ENCODE measurements around the gene SEMA5A.

SEMA5A gene

DNA sequence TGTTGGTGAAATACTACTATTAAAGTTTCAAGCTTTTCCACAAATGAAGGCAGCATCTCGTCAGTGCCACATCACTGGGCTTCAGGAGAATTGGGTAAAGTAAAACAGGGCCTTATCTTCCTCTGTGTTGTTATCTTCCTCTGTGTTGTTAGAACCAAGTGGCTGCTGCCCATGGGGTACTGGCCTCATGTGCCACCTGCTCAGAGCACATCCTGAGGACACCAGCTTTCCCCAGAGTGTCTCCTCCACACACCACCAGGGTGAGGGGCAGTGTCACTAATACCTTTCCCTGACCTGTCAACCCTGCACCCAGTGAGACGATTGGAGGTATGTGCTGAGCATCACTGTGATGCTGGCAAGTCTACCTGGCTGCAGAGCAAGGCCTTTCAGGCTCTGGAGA is 499.9 kb downstream of the SEMA5A start:
- no peak for DNase-seq

DNA sequence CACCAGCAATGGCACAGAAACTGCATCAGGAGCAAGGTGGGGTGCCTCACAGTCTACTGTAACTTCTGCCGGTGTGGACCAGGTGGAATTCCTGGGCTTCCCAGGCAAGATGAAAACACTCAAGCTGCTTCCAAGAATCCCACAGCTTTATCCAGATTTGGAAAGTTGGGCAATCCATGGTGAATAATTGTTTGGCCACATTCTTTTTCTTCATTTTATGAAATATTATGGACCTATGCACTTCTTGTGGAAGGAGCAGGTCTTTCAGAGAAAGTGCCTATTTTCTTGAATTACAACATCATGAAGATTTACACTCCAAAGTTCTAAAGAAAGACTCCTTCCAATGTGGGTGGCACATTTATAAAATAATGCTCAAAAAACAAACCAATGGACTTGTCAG is 503.6 kb downstream of the SEMA5A start:
- no peak for DNase-seq

DNA sequence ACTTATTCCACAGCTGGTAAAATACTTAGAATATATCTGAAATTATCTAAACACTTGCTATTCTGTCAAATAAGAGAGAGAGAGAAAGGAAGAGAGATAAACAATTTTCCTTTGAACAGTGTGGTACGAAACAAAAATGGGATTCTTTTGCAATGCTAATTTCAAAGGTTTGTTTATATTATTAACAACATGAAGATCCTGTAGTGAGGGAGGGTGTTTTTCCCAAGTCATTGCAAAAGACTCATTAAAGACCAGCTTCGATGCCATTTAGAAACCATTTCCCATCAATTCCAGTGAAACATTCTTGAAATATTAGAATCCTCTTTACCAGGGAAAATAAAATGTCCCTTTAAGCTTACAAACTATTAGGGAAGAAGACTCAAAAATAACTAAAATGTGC is 505.4 kb downstream of the SEMA5A start:
- no peak for DNase-seq

- no peak for DNase-seq
These were observed 508.8 kb downstream of the SEMA5A start for GRCh38 chr5:9037048-9037447.

DNA sequence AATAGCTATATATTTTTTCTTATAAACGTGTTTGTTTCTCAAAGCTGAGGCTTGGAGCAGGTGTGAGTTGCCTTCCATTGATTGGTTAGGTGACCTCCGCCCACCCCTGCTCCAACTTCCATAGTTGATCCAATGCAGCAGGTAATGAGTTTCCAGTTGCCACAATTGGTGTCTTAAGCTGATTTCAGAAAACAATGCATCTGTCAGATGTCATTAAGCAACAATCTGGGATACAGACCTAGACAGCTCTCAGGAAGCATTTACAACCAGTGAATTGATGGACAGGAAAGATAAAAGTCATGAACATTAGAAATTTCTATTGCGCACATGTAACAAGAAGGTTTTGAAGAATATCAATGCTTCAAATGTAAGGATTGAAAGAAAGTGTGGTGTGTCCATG is 510.5 kb downstream of the SEMA5A start:
- DNase-seq: no peak

- DNase-seq: no peak
These were observed 511.2 kb downstream of the SEMA5A start for GRCh38 chr5:9034649-9035048.

DNA sequence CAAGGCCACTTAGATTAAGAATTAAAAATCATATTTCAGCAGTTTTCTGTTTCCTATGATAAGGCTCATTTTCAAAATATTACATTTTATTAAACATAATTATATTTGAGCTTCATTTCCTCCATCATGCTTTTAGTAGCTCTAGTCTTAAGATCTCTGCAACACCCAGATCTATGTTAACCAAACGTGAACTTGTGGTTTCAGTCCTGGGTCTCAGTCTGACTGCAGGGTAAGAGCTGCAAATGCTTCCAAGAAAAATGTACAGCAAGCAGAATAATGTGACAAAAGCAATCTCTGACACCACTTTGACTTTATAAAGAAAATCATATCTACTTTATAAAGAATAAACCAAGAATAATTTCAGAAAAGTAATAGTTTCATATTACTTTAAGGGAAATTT is 512.4 kb downstream of the SEMA5A start:
- DNase-seq: no peak

- DNase-seq: no peak
These were observed 519.9 kb downstream of the SEMA5A start for GRCh38 chr5:9025942-9026341.

DNA sequence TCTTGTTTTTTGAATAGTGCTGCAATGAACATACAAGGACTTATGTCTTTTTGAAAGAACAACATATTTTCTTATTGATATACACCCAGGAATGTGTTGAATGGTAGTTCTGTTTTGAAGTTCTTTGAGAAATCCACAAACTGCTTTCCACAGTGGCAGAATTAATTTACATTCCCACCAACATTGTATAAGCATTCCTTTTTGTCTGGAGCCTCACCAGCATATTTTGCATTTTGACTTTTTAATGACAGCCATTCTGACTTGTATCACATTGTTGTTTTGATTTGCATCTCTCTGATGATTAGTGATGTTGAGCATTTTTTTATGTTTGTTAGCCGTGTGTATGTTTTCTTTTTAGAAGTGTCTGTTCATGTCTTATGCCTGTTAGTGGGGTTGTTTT is 524.9 kb downstream of the SEMA5A start:
- no peak for DNase-seq

GRCh38 chr5:9015937-9016270 is 530.0 kb downstream of the SEMA5A start:
- no peak for DNase-seq

GRCh38 chr5:9015260-9015936 is 530.5 kb downstream of the SEMA5A start:
- DNase-seq: no peak

DNA sequence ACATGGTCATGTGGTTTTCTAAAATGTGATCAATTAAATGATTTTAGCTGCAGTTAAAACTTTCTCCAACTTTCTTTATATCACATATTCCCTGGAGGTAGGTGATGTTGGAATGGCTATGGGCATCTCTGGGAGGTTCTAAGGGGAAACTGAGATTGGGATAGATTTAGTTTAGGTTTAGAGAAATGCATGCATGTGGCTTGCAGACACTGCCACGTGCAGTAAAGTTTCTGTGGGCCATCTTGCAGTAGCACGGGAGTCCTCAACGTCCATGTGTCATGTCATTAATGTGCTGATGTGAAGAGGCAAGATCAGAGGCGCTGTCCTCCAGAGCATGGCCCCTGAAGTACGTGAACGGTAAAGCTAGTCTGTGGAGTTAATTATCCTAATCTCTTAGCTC is 532.7 kb downstream of the SEMA5A start:
- no peak for DNase-seq

DNA sequence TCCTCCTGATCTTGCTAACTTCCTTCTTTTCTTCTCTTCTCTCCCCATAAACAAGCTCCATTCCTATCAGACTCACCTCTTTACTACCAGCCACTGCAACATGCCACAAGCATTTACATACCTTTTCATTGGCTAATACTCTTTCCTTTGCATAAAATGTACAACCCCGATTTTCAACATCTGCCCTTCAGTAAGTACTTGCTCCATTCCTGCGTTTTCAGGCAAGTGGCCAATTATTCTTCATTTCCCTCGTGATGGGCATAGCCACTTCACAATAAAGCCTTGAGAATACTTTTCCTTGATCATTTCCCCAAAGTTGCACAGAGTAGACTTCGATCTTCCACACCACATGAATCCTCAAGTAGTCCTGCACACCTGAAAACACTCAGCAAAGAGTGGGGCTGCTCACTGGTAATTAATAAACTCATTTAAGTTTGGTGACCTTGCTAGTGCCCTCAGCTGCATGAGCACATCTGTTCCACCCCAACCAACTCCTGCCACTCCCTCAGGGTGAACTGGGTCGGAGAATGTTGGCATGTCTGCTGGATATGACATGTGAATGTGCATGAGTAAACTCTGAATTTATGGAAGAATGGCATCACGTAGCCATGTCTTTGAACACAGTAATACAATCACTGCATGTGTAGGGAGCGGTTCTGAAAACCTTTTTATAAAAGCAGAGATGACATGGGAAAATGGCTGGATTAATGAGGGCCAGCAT is 535.8 kb downstream of the SEMA5A start:
- no peak for DNase-seq

DNA sequence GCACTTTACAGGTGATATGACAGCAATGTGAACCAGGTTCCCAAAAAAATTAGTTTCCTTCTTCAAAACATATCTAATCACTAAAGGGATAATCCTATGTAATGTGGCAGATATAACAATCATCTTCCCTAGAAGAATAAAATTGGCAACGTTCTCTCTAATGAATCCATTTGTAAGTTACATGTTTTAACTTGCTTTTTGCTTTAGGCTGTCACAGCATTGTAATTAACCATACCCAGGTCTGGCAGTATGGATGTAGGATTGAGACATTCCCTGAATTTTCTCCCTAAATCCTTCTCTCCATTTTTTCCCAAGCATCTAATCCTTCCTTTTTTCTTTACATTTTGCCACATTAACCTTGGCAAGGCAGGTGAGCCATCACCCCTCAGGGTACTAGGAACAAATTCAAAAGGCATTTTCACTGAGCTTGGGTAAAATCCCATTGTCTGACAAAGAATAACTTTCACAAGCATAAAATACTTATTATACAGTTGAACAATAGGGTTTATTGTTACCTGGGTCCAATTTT is 548.3 kb downstream of the SEMA5A start:
- no peak for DNase-seq

GRCh38 chr5:8993031-8993430 is 552.8 kb downstream of the SEMA5A start:
- no peak for DNase-seq
